GM23338 (cell line): Measurements from ENCODE around the gene WDR17. TPM values are rescaled to one million over a fixed set of nuclear protein-coding genes. Genes with fewer than 3 reads are reported as not detected.

Experiments
- ATAC-seq: fragments of 200-7000 bp; cut with Tn5 transposase; 3 replicates; pipeline ENCODE4 v1.9.1; 2020
- DNase-seq: peaks from one replicate; pipeline ENCODE4 v3.0.0-alpha.2; 2015; ENCODE audit warnings: low spot score
- H2AFZ ChIP-seq: fragments of 200-600 bp; sonication (generic); 2 replicates; pipeline ENCODE4 v1.8.0; 2016; ENCODE audit warnings: antibody characterized with exemption, mild to moderate bottlenecking, moderate library complexity
- H3F3A ChIP-seq: fragments of 200-600 bp; sonication (generic); replicated peaks from 2 replicates; pipeline ENCODE4 v1.8.0; 2017; ENCODE audit warnings: antibody characterized with exemption, mixed run types, low read depth
- H3K27ac ChIP-seq: fragments of 200-600 bp; sonication (generic); 2 replicates; pipeline ENCODE4 v1.6.1; 2016; ENCODE audit warnings: low read depth
- H3K27me3 ChIP-seq: fragments of 200-600 bp; sonication (generic); 2 replicates; pipeline ENCODE4 v1.8.0; 2016; ENCODE audit warnings: mild to moderate bottlenecking, mixed run types, moderate library complexity; ENCODE audit not compliant: insufficient read depth
- H3K36me3 ChIP-seq: fragments of 200-600 bp; sonication (generic); 2 replicates; pipeline ENCODE4 v1.8.0; 2016; ENCODE audit warnings: mild to moderate bottlenecking; ENCODE audit not compliant: insufficient read depth
- H3K4me1 ChIP-seq: fragments of 200-600 bp; sonication (generic); 2 replicates; pipeline ENCODE4 v1.8.0; 2016; ENCODE audit warnings: mild to moderate bottlenecking, moderate library complexity; ENCODE audit not compliant: insufficient read depth
- H3K4me2 ChIP-seq: fragments of 200-600 bp; sonication (generic); 2 replicates; pipeline ENCODE4 v1.7.1; 2017; ENCODE audit warnings: mixed run types
- H3K4me3 ChIP-seq: fragments of 200-600 bp; sonication (generic); 2 replicates; pipeline ENCODE4 v1.6.1; 2016; ENCODE audit warnings: mixed run types
- H3K79me2 ChIP-seq: fragments of 200-600 bp; sonication (generic); replicated peaks from 2 replicates; pipeline ENCODE4 v1.8.0; 2017; ENCODE audit warnings: mild to moderate bottlenecking; ENCODE audit not compliant: insufficient read depth
- H3K9me2 ChIP-seq: fragments of 200-600 bp; sonication (generic); 2 replicates; pipeline ENCODE4 v1.8.0; 2017; ENCODE audit not compliant: insufficient read depth
- H4K20me1 ChIP-seq: fragments of 200-600 bp; sonication (generic); replicated peaks from 2 replicates; pipeline ENCODE4 v1.8.0; 2017; ENCODE audit warnings: mild to moderate bottlenecking; ENCODE audit not compliant: insufficient read depth
- H3K27ac Mint-ChIP-seq: 2 replicates; pipeline ENCODE4 v1.8.0; 2020; ENCODE audit warnings: inconsistent platforms, mild to moderate bottlenecking, moderate library complexity, mixed read lengths
- H3K27me3 Mint-ChIP-seq: 3 replicates; pipeline ENCODE4 v1.8.0; 2022; ENCODE audit warnings: low read depth, mild to moderate bottlenecking, moderate library complexity, mixed read lengths, inconsistent platforms; ENCODE audit not compliant: insufficient read depth, poor library complexity
- H3K36me3 Mint-ChIP-seq: 3 replicates; pipeline ENCODE4 v1.8.0; 2021; ENCODE audit warnings: low read depth, mild to moderate bottlenecking, inconsistent platforms, moderate library complexity, mixed read lengths
- H3K4me1 Mint-ChIP-seq: 3 replicates; pipeline ENCODE4 v1.8.0; 2020; ENCODE audit warnings: mild to moderate bottlenecking, inconsistent platforms, mixed read lengths
- H3K4me3 Mint-ChIP-seq: 3 replicates; pipeline ENCODE4 v1.8.0; 2021; ENCODE audit warnings: moderate library complexity, mild to moderate bottlenecking, inconsistent platforms, mixed read lengths
- H3K9me3 Mint-ChIP-seq: 3 replicates; pipeline ENCODE4 v1.8.0; 2020; ENCODE audit warnings: moderate library complexity, mild to moderate bottlenecking, inconsistent platforms, mixed read lengths
- STAT1 ChIP-seq: IDR thresholded peaks from one replicate; pipeline ENCODE4 v1.6.1; 2016; ENCODE audit warnings: antibody characterized with exemption; ENCODE audit not compliant: unreplicated experiment
- ZNF462 ChIP-seq: fragments of 250-450 bp; sonication (Bioruptor Pico); IDR thresholded peaks from 2 replicates; pipeline ENCODE4 v1.5.0; 2020; ENCODE audit warnings: mild to moderate bottlenecking, moderate library complexity
- polyA plus RNA-seq: library from polyadenylated mRNA; unstranded; fragments of >200 nt; fragmentation: Nextera tagmentation; extraction: Ambion mirVana; gene quantifications from 2 replicates; pipeline ENCODE4 v1.2.1, GENCODE V29; 2016
- total RNA-seq: library from RNA; depleted of rRNA; stranded (reverse); fragments of >200 nt; shearing (Covaris generic); gene quantifications from 2 replicates; pipeline ENCODE4 v1.2.3, GENCODE V29; 2014
- TF ChIP-seq, protein P1 (sequence below): IDR thresholded peaks from one replicate; pipeline ENCODE4 v1.6.1; 2018; ENCODE audit warnings: antibody characterized with exemption; ENCODE audit not compliant: unreplicated experiment
- TF ChIP-seq, protein P2 (sequence below), 2 experiments: fragments of 200-600 bp in 1 of 2; sonication (generic) in 1 of 2; conservative IDR thresholded peaks; 2 replicates each; pipeline versions ENCODE4 v1.5.1 to v1.6.1; 2016 to 2017; ENCODE audit warnings: antibody characterized with exemption in 2 of 2, low read depth in 2 of 2, mild to moderate bottlenecking in 2 of 2, moderate library complexity in 1 of 2

Gene WDR17
- total and polyA plus RNA-seq, 2 experiments from 2014 or later, result 1.9 to 4.3 TPM

- no peaks in the 10 kb centered on the region for H3K79me2 ChIP-seq
- Mint-ChIP-seq H3K4me1 (peaks cover 2% of the 10 kb centered on the region; the same call in 2 of the 3 replicates), H3K27me3 (no peaks in the 10 kb centered on the region), H3K36me3 (no peaks in the 10 kb centered on the region), H3K4me3 (no peak overlapping the region), H3K27ac (no peak overlapping the region), H3K9me3 (no peaks in the 10 kb centered on the region)
- TF ChIP-seq, protein P1, sequence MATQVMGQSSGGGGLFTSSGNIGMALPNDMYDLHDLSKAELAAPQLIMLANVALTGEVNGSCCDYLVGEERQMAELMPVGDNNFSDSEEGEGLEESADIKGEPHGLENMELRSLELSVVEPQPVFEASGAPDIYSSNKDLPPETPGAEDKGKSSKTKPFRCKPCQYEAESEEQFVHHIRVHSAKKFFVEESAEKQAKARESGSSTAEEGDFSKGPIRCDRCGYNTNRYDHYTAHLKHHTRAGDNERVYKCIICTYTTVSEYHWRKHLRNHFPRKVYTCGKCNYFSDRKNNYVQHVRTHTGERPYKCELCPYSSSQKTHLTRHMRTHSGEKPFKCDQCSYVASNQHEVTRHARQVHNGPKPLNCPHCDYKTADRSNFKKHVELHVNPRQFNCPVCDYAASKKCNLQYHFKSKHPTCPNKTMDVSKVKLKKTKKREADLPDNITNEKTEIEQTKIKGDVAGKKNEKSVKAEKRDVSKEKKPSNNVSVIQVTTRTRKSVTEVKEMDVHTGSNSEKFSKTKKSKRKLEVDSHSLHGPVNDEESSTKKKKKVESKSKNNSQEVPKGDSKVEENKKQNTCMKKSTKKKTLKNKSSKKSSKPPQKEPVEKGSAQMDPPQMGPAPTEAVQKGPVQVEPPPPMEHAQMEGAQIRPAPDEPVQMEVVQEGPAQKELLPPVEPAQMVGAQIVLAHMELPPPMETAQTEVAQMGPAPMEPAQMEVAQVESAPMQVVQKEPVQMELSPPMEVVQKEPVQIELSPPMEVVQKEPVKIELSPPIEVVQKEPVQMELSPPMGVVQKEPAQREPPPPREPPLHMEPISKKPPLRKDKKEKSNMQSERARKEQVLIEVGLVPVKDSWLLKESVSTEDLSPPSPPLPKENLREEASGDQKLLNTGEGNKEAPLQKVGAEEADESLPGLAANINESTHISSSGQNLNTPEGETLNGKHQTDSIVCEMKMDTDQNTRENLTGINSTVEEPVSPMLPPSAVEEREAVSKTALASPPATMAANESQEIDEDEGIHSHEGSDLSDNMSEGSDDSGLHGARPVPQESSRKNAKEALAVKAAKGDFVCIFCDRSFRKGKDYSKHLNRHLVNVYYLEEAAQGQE, result no peak
- TF ChIP-seq, protein P2, sequence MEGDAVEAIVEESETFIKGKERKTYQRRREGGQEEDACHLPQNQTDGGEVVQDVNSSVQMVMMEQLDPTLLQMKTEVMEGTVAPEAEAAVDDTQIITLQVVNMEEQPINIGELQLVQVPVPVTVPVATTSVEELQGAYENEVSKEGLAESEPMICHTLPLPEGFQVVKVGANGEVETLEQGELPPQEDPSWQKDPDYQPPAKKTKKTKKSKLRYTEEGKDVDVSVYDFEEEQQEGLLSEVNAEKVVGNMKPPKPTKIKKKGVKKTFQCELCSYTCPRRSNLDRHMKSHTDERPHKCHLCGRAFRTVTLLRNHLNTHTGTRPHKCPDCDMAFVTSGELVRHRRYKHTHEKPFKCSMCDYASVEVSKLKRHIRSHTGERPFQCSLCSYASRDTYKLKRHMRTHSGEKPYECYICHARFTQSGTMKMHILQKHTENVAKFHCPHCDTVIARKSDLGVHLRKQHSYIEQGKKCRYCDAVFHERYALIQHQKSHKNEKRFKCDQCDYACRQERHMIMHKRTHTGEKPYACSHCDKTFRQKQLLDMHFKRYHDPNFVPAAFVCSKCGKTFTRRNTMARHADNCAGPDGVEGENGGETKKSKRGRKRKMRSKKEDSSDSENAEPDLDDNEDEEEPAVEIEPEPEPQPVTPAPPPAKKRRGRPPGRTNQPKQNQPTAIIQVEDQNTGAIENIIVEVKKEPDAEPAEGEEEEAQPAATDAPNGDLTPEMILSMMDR (conservative IDR thresholded peaks at IDR 0.05; ENCODE audit: low read depth in 2 of 2), result no peak
- TF ChIP-seq STAT1 (no peak), ZNF462 (no peak)
- H3K27ac ChIP-seq, result no peak overlapping the region
- H2AFZ ChIP-seq, result no peak overlapping the region
- no peaks in the 10 kb centered on the region for H3K4me1 ChIP-seq
- H3K9me2 ChIP-seq, result no peaks in the 10 kb centered on the region
- H3K4me3 ChIP-seq, result no peak overlapping the region
- H3K4me2 ChIP-seq, result no peak overlapping the region
- no peaks in the 10 kb centered on the region for H4K20me1 ChIP-seq
- no peak for ATAC-seq
- DNase-seq, result no peak
- H3F3A ChIP-seq, result no peaks in the 10 kb centered on the region
- H3K27me3 ChIP-seq, result no peaks in the 10 kb centered on the region
- no peaks in the 10 kb centered on the region for H3K36me3 ChIP-seq
These were observed 161.1 kb downstream of the WDR17 start for GRCh38 chr4:176226736-176227135.
